LHCN-M2 (cell line): ENCODE data around the gene RALGDS. TPM values are rescaled to one million over a fixed set of nuclear protein-coding genes. Genes with fewer than 3 reads are reported as not detected.

Experiments
- DNase-seq: peaks from one replicate; pipeline ENCODE4 v3.0.0-alpha.2; 2012; ENCODE audit warnings: low read depth
- total RNA-seq: library from RNA; depleted of rRNA; stranded (reverse); fragments of >200 nt; gene quantifications from 2 replicates; pipeline ENCODE4 v1.2.3, GENCODE V29; 2014

The RALGDS gene
- total RNA-seq, 1 experiment from 2014 or later: 17.8 TPM

GRCh38 chr9:133120501-133121197 lies 391 bp downstream of the RALGDS start:
- DNase-seq: no peak

- DNase-seq: no peak
Measured at GRCh38 chr9:133119846-133120500, 1.1 kb downstream of the RALGDS start.

GRCh38 chr9:133119103-133119845 lies 1.8 kb downstream of the RALGDS start:
- no peak for DNase-seq

DNA sequence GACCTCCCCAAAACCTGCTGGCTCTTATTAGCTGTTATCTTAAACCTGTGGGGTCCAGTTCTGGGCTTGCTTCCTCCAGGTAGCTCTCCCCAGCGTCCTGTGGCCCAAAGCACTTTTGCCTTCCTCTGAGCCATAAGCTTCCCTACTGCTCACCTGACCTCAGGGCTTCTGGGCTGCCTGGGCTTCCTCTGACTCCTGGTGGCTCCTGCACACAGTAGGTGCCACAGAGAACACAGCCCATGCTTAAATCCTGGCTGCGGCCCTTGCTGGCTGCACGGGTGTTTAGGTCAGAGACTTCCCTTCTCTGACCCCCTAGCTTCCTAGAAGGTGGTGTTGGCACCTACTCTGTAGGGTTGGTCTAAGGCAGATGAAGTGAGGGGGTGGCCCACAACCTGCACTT lies 2.5 kb downstream of the RALGDS start:
- no peak for DNase-seq

GRCh38 chr9:133118179-133118520 lies 2.9 kb downstream of the RALGDS start:
- no peak for DNase-seq

GRCh38 chr9:133117271-133118178 lies 3.5 kb downstream of the RALGDS start:
- no peak for DNase-seq

DNA sequence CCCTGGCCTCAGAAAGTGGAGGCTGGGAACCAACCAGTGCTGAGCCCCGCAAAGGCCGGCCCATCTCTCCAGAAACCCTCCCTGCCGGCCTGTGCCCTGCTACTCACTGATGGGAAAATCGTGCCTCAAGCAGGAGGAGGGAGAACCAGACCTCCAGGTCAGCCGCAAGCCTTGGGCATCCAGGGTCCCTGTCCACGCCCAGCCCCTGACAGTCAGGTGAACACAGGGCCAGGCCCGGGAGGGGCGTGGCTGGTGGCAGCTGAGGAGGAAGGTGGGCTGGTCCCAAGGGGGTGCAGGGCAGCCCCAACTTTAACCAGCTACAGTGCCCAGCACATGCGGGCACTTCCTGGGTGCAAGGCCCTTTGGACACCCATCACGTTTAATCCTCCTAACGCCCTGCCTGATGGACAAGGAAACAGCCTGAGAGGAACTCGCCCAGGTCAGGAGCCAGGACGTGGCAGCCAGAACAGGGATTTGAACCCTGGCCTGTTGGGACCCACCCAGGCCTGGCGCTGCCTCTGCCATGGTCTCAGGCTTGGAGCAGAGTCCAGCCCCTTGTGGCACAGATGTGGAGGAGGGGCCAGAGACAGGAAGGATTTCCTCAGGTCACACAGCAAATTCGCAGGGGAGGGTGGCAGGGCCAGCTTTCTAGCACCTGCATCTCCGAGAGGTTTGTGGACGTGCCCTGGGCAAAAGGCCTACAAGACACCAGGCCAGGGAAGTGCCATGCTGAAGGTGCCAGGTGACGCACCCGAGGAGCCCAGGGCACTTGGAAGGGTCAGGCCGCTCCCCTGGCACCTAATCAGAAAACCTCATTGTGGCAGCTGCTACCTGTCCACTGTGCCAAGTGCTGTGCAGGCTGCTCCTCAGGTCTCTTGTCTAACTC lies 4.5 kb downstream of the RALGDS start:
- DNase-seq: no peak

- no peak for DNase-seq
Measured at GRCh38 chr9:133115604-133116345, 5.3 kb downstream of the RALGDS start.

- no peak for DNase-seq
Measured at GRCh38 chr9:133114886-133115603, 6.0 kb downstream of the RALGDS start.

DNA sequence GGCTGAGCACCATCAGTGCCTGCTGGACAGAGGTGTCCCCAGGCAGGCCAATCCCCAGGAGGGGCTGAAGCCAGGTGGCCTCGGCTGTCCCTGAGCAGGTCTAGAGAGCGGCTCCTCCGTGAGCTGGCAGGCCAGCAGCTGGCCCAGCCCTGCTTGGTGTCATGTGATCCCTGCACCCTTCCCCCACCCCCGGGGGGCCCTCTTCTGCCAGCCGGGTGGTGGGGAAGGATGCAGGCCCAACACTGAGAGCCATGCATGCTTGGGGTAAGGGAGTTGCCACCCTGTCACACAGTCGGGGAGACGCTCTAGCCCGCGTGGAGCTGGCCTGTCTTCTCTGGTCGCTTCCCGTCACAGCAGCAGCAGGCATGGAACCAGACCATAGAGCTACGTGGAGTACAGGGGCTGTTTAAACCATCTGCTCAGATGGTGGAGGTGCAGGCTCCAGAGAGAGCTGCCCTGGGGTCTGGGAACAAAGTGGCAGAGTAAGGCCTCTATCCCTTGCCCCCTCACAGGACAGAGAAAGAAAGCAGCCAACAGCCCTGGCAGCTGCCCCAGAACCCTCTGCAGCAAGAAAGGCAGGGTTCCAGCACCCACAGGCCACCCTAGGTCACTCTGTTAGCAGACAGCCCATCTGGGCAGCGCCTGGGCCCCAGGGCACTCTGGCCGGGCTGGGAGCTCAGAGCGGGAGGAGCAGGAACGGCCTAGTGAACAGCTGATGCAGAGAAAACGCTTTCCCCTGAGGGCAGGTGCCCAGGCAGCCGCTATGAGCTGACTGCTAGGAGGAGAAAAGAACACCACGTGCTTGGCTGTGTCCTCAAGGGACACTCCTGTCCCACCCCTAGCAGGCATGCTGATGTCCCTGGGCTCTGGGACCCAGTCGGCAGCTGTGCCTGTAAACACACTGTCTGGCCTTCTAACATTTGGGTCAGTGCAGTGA lies 6.8 kb downstream of the RALGDS start:
- DNase-seq: peak; percentile 62

GRCh38 chr9:133113163-133113948 lies 7.7 kb downstream of the RALGDS start:
- no peak for DNase-seq

DNA sequence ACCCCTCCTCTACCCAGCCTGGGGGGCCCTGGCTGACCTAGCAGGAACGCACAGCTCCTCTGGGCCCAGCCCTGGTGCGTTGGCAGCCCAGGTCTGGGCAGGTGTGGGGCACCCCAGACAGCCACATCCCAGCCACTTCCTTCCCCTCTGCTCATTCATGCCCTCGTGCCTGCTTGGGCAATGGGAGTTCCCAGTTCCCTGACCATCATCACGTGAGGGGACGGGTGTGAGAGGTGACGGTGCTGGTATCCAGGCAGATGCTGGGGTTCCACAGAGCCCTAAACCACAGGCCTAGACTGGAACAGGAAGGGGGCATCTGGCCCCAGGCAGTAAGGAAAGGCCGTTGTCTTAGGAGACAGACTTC lies 8.4 kb downstream of the RALGDS start:
- no peak for DNase-seq

DNA sequence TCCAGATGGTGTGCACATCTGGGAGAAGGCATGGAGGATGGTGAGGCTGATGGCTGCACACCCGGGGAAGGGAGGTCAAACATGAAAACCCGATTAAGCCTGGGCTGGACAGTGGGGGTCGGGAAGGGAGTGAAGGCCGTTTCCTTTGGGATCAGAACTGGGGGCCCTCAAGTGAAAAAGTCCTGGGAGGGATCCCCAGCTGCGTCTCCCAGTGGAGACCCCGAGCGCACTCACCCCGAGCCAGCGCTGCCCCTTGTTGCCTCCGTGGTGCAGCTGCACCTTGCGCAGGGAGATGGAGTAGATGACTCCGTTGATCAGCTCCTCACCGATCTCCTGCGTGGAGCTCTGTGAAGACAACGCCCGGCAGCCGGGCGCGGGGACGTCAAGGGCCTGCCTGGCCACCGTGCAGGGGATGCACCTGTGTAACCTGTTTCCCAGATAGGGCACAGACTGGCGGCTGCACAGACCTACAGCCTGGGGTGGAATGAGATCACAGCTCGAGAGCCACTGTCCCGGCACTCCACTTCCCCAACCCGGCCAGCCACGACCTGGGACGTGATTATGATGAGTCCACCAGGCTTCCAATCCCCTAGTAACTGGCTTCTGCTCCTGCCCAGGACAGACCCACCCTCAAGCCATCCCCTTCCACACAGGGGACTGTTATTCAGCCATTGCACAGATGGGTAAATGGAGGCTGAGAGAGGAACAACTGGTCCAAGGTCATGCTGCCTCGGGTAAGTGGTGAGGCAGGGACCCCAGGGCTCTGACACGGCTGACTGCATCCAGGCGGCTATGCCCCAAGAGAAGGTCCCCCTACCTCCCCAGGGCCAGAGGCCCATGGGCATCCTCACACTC lies 9.0 kb downstream of the RALGDS start:
- no peak for DNase-seq

DNA sequence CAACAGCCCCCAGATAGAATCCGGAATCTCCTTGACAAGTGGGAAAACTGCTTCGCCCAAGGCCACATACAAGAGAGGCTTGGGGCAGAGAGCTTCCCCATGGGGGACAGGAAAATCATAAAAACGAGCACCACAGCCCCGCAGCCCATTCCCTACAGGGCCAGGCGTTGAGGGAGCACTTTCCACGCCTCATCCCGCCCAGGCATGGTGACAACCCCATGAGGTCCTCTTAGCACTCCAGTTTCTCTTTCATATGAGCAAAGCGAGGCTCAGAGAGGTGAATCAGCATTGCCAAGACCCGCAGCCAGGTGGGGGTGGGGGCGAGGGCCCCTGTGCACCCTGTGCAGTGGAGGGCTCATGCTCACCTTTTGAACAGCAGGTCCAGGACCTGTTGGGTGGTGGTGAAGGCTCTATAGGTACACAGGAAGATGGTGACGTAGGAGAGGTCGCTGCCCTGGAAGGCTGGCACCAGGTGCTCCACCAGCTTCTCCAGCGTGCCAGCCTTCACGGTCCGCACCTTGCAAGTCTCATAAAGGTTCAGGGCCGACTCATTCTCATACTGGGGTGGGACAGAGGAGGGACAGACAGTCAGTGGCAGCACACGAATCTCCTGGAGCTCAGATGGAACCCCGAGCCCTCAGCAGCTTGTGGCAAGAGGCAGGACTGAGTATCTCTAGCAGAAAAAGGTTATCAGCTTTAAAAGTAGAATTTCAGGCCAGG lies 10.9 kb downstream of the RALGDS start:
- no peak for DNase-seq

DNA sequence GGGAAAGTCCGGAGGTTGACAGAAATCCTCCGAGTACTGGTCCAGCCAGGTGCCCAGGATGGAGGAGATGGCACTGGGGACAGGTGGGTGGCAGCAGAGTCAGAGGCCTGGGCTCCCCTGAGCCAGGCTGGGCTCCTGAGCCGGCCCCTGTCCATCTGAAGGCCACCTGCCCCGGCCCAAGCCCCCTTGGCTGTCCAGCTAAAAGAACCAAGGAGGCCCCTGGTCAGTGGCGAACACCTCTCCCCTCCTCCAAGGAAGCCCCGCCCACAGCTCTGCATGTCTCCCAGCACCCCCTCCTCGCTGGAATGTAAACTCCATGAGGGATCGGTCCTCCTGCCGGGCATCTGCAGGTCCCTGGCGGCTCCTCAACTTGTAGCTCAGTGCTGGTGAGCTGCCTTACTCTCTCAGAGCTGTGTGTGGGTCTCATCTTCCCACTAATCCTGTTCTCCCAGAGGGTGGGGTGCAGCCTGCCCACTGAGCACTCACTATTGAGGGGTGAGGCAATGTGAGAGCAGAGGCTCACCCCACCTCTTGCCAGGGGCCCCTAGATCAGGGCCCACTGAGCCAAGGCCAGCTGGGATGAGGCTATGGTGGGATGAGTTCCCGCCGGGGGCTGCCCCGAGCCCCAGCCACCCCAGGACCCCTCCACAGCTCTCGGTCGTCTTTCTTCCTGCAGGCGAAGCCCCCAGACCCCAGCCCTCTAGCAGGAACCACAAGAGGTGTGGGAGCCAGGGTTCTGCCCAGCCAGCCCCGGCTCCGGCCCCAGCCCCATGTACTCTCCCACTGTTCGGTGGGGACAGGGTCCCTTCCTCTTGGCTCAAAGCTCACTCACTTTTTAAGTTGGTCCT lies 12.0 kb downstream of the RALGDS start:
- no peak for DNase-seq
